ENCODE data around the gene ZNF667.

The ZNF667 gene

DNA sequence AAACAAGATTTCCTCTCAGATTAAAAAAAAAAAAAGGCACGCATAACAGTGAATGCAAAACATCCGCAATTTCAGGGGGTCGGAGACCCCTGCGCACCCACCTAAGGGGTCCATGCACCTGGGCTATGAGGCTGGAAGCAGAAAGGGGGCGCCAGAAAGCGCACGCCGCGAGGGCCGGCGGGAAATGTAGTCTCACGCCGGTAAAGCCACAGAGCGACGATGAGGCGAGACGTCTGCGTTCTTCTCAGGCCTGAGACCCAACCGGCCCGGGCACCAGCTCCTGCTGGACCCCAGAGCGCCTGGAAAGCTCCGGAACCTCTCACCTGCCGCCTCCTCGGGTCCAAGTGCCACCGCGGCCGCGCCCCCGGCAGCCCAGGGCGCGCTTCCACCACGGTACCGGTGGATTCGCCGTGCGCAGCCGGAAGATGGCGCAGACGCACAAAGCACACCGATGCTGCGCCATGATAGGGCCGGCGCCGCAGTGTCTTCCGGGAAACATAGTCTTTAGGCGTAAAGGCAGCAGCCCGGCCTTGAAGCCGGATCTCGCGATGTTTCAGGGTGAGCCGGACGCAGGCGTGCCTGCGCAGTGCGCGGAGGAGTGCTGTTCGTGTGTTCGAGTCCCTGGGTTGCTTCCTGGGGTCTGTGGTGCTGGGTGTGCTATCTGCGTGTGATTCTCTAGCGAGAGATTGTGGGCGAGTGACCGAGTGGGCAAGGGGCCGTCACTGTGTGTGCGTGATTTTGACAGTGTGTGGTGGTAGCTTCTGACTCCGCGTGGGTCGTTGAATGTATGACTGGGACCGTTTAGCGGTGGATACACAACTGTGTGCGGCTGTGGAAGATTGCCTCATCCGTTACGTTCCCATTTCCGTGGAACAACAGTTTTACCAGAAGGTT is 83.8 kb downstream of the ZNF667 start, which contains the start of gene ZNF582:
Gene ZNF582 (minus strand): TSS at position 416 of the 894 bp plus-strand sequence. CDS start 1,782 bp downstream, outside the sequence.
- DNase-seq, result peak; percentile 98
